Stimulated activated CD8-positive, alpha-beta memory T cell treated with anti-CD3 and anti-CD28 coated beads, Interleukin-4, amount 100 ng/mL, for 4 hours (primary cell): ENCODE measurements around the gene XYLB.
"Not testable (repeated sequence)": the region's sequence is repeated elsewhere in the genome, so short reads cannot be mapped to it uniquely, and the experiment has no call there.

Experiments used
- DNase-seq, 2 donors: peaks; one replicate each; pipeline ENCODE4 v3.0.0-alpha.2; 2020; ENCODE audit warnings: low read depth in 2 of 2, low spot score in 1 of 2

XYLB gene

DNA sequence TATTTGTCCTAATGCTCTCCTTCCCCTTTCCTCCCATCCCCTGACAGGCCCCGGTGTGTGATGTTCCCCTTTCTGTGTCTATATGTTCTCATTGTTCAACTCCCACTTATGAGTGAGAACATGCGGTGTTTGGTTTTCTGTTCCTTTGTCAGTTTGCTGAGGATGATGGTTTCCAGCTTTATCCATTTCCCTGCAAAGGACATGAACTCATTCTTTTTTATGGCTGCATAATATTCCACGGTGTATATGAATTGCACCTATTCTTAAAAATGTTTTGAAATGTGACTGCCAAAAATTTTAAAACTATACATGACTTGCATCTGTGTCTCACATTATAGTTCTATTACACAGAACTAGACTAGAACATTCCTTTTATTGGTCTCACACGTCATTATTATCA lies 25.9 kb upstream of the XYLB start:
- DNase-seq, result not testable (repeated sequence)

- DNase-seq, result no peak
Measured at GRCh38 chr3:38323060-38323459, 23.5 kb upstream of the XYLB start.

DNA sequence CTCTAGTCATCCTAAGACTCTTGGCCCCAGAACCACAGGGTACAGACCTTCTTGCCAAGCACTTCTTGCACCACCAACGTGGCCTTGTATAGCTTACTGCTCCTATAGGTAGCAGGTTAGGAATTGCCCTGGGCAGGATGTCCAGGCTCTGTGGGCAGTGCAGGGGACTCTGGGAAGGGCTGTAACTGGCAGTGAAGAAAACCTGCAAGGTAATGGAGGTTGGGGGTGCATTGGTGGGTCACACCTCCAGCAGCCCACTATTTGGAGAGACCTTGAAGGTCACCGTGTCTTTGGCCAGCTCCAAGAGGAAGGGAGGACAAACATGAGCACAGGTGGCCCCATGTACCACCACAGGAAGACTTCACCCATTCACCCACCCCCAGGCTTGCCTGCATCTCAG lies 21.3 kb upstream of the XYLB start:
- no peak for DNase-seq

- DNase-seq, result no peak
Measured at GRCh38 chr3:38327335-38328009, 19.1 kb upstream of the XYLB start.

GRCh38 chr3:38331257-38332022 lies 15.1 kb upstream of the XYLB start:
- DNase-seq, result no peak

GRCh38 chr3:38332201-38332600 lies 14.4 kb upstream of the XYLB start:
- DNase-seq, result no peak

- no peak for DNase-seq
Measured at GRCh38 chr3:38334142-38335055, 12.2 kb upstream of the XYLB start.

DNA sequence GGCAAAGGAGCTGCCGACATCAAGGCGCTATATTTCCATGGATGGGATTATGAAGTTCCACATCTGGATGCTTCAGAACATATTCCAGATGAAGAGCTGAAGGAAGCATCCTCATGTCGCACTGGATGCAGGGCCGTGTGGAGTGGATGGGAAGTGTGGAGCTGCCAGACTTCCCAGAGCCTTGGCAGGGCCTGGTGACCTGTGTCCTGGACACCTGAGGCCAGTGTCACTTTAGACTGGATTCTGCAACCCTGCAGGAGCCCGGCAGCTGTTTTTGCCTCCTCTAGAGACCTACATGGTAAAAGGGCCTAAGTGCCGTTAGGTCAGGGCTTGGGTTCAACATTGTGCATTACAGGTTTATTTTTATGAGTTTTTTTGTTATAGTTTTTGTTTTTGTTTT lies 11.3 kb upstream of the XYLB start:
- no peak for DNase-seq

DNA sequence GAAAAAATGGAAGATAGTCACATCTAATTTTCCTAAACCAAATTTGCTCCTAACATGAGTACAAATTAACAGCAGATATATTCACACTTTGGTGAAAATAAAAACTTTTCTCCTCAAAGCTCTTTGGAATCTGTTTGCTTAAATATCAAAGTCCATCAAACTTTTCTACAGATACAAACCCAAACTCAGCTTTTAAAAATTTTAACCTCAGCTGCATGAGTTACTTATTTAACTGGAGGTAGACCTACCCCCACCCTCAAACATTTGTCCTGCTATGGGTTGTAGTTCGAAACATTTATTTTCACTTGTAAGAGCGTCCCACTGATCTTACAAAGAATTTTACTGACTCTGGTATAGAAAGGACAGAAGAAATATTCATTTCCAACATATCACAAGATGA lies 8.9 kb upstream of the XYLB start:
- DNase-seq, result no peak

GRCh38 chr3:38343797-38344594 lies 2.6 kb upstream of the XYLB start:
- no peak for DNase-seq

GRCh38 chr3:38345879-38346586 lies 552 bp upstream of the XYLB start:
- no peak for DNase-seq

DNA sequence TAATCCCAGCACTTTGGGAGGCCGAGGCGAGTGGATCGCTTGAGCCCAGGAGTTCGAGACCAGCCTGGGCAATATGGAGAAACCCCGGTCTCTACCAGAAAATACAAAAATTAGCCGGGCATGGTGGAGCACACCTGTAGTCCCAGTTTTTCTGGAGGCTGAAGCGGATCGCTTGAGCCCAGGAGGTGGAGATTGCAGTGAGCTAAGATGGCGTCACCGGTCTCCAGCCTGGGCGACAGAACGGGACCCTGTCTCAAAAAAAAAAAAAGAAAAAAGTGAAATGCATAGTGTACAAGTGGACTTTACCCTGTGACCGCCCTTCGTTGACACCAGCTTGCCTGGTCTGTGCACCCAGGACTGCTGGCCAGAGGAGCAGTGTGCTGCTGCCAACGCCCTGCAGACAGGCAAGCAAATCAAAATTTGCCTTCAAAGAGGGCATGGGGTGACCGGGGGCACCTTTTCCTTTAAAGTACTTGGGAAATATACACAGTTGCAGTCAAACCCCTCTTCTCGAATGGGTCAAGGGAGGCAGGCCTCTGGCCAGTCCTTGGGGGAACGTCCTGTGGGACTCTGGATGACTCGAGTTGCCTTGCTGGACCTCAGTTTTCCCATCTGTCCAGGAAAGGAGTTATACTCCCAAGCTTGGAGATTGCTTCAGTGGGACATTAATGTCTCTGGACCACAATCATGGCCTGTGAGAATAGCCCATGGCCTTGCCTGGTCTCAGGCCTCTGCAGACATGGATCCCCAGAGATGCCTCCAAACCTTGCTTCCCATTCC lies 1.0 kb downstream of the XYLB start:
- DNase-seq, result no peak

DNA sequence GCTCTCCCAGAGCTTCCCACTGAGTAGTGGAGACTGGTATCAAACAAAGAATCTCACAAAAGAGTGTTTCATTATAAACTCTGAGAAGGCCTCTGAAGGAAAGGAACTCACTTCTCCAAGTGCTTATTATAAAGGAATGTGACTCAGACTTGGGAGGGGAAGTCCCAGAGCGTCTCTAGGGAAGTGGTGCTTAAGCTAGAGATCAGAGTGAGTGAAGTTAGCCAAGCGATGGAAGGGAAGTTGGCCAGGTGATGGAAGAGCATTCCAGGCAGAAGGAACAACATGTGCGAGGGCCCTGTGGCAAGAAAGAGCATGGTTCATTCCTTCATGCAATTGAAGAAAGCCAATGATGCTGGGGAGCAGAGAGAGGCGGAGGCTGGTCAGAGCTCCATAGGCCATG lies 2.3 kb downstream of the XYLB start:
- no peak for DNase-seq

GRCh38 chr3:38349684-38350359 lies 3.2 kb downstream of the XYLB start:
- no peak for DNase-seq

- DNase-seq, result no peak
Measured at GRCh38 chr3:38353151-38353550, 6.6 kb downstream of the XYLB start.

DNA sequence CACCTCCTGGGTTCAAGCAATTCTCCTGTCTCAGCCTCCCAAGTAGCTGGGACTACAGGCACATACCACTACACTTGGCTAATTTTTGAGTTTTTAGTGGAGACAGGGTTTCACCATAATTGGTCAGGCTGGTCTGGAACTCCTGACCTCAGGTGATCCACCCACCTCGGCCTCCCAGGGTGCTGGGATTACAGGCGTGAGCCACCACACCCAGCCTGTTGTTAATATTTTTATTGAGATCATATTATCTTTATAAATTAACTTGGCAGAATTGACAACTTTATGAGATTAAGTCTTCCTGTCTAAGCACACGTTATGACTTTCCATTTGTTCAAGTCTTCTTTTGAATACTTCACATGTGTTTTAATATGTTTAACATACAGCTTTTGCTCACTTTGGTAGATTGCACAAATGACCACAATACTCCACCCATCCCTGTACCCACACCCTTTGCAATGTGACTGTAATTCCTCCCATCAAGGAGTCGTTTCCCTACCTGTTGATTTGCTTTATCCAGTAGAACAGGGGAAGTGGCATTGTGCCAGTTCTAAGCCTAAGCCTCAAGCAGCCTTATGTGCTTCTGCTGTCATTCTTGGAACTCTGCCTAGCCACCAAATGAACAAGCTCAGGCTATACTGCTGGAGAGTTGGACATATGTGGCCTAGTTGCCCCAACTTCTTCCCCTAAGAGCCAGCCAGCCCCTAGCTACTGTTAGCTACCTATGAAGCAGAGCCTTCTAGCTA lies 8.2 kb downstream of the XYLB start:
- no peak for DNase-seq

DNA sequence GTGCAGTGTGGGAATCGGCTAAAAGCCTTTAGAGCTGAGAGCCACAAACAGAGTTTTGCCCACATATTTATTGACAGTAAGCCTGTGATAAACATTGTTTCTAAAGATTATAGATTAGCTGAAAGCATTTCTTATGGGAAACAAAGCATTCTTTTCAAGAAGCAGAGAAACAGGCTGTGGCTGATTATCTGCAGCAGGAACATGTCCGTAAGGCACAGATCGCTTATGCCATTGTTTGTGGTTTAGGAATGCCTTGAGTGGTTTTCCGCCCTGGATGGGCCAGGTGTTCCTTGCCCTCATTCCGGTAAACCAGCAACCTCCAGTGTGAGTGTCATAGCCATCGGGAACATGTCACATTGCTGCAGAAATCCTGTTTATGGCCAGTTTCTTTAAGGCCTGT lies 12.5 kb downstream of the XYLB start:
- no peak for DNase-seq

- no peak for DNase-seq
Measured at GRCh38 chr3:38360345-38360744, 13.8 kb downstream of the XYLB start.
